GM12874 (cell line): ENCODE data around the gene EPS8L2.

ENCODE experiments used
- CTCF ChIP-seq: IDR thresholded peaks from 2 replicates; pipeline ENCODE4 v1.5.1; 2011; ENCODE audit warnings: low read depth, mild to moderate bottlenecking, control low read depth, low read length, moderate library complexity; ENCODE audit not compliant: insufficient read depth

EPS8L2 gene

GRCh38 chr11:776561-777287 lies 70.7 kb downstream of the EPS8L2 start:
- no peak for TF ChIP-seq CTCF
